ENCODE results near the gene HSPA12B.

- TF ChIP-seq MCM5 (IDR thresholded peaks at IDR 0.05; ENCODE audit: low read depth), result no peak
- no peak for TF ChIP-seq POLR2A (conservative IDR thresholded peaks at IDR 0.05)
- no peak for TF ChIP-seq ATF4 (CRISPR knock-in tag; IDR thresholded peaks at IDR 0.05)
- TF ChIP-seq TAF9B (IDR thresholded peaks at IDR 0.05; ENCODE audit: partially characterized antibody), result no peak
- no peak for TF ChIP-seq ZNF512 (tag; IDR thresholded peaks at IDR 0.05)
- TF ChIP-seq CREB1 (IDR thresholded peaks at IDR 0.05), result no peak
- TF ChIP-seq CREB1 (CRISPR knock-in tag; IDR thresholded peaks at IDR 0.05), result no peak
- TF ChIP-seq FOXJ3 (CRISPR knock-in tag; IDR thresholded peaks at IDR 0.05), result no peak
- TF ChIP-seq GATAD2A (IDR thresholded peaks at IDR 0.05), result no peak
Measured at GRCh38 chr20:3782597-3782996, 50.1 kb downstream of the HSPA12B start.

Measured in K562 (cell line).